ENCODE measurements around the gene ZNF497.
"Not testable (repeated sequence)": the region's sequence is repeated elsewhere in the genome, so short reads cannot be mapped to it uniquely, and the experiment has no call there.

The ZNF497 gene

DNA sequence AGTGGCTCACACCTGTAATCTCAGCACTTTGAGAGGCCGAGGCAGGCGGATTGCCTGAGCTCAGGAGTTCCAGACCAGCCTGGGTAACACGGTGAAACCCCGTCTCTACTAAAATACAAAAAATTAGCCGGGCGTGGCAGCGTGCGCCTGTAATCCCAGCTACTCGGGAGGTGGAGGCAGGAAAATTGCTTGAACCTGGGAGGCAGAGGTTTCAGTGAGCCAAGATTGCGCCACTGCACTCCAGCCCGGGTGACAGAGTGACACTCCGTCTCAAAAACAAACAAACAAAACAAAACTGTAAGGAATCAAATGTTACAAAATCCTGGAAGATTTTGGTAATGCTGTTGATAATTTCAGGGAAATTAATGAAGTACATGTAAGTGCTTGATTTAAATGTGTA is 14.5 kb downstream of the ZNF497 start:
- DNase-seq (ENCODE audit: low read depth), result not testable (repeated sequence)

GRCh38 chr19:58346961-58347929 is 15.3 kb downstream of the ZNF497 start:
- peak; percentile 85 for DNase-seq (ENCODE audit: low read depth)

DNA sequence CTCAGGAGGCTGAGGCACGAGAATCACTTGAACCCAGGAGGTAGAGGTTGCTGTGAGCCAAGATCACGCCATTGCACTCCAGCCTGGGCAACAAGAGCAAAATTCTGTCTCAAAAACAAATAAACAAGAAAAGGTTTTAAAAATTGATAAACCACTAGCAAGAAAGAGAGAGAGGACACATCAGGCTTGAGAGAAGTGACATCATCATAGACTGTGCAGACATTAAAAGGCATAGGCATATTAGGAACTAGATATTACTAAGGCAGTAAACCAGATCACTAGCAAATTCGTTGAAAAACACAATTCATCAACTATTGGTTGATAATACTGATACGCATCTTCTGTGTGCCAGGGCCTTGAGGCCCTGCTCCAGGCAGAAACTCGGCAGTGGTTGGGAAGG is 17.0 kb downstream of the ZNF497 start:
- DNase-seq (ENCODE audit: low read depth), result no peak

DNA sequence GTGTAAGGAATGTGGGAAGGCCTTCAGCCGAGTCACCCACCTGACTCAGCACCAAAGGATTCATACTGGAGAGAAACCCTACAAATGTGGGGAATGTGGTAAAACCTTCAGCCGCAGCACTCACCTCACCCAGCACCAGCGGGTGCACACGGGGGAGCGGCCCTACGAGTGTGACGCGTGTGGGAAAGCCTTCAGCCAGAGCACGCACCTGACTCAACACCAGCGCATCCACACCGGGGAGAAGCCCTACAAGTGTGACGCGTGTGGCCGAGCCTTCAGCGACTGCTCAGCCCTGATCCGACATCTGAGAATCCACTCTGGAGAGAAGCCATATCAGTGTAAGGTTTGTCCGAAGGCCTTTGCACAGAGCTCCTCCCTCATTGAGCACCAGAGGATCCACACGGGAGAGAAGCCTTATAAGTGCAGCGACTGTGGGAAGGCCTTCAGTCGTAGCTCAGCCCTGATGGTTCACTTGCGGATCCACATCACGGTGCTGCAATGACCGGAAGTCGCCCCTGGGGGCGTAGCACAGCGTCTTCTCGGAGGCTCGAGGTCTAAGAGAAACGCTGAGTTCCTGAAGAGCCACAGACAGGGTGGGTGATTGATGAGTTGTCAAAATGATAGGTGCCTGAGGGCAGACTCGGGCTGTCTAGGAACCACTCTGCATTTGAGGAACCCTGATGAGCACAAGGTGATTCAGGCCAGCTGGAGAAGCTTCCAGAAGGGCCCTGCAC is 23.6 kb downstream of the ZNF497 start:
- no peak for DNase-seq (ENCODE audit: low read depth)

DNA sequence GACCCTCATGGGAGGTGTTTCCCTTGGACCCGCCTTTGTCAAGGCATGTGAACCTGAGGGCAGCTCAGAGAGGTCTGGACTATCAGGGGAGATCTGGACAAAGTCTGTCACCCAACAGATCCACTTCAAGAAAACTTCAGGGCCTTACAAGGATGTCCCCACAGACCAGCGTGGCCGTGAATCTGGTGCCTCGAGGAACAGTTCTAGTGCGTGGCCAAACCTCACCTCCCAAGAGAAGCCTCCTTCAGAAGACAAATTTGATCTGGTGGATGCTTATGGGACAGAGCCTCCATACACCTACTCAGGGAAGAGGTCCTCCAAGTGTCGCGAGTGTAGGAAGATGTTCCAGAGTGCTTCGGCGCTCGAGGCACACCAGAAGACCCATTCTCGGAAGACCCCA is 24.2 kb downstream of the ZNF497 start:
- DNase-seq (ENCODE audit: low read depth), result no peak

GRCh38 chr19:58336820-58337219 is 25.7 kb downstream of the ZNF497 start:
- no peak for DNase-seq (ENCODE audit: low read depth)

DNA sequence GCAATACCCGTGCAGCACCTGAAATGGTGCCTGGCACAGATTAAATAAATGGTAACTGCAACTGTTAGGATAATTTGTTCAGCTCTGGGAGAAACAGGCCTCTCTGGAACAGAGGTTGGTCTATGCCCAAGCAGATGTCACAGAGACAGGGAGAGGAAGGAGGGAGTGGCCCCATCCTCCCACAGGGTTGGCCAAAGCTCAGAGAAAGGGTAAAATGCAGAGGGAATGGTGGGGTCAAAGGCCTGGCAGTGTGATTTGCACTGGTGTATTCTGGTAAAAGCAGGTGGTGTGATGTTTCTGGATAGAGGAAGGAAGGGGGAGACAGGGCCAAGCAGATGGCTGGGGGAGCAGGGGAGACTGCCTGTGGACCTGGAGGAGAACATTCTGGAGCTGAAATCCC is 26.3 kb downstream of the ZNF497 start:
- no peak for DNase-seq (ENCODE audit: low read depth)

- DNase-seq (ENCODE audit: low read depth), result no peak
Observed at GRCh38 chr19:58335630-58336029, 26.9 kb downstream of the ZNF497 start.

GRCh38 chr19:58334691-58335249 is 27.8 kb downstream of the ZNF497 start:
- DNase-seq (ENCODE audit: low read depth), result no peak

- DNase-seq (ENCODE audit: low read depth), result no peak
Observed at GRCh38 chr19:58332697-58333096, 29.9 kb downstream of the ZNF497 start.

- peak; percentile 59 for DNase-seq (ENCODE audit: low read depth)
Observed at GRCh38 chr19:58330458-58330857, 32.1 kb downstream of the ZNF497 start.

GRCh38 chr19:58328999-58329398 is 33.6 kb downstream of the ZNF497 start:
- DNase-seq (ENCODE audit: low read depth), result no peak

- DNase-seq (ENCODE audit: low read depth), result peak; percentile 96
Observed at GRCh38 chr19:58326914-58327726, 35.4 kb downstream of the ZNF497 start, which contains the start of gene ZSCAN22. Gene ZSCAN22 (plus strand): TSS chr19:58326994. CDS start chr19:58334803, 7,809 bp downstream.

- no peak for DNase-seq (ENCODE audit: low read depth)
Observed at GRCh38 chr19:58326501-58326913, 36.0 kb downstream of the ZNF497 start.

DNA sequence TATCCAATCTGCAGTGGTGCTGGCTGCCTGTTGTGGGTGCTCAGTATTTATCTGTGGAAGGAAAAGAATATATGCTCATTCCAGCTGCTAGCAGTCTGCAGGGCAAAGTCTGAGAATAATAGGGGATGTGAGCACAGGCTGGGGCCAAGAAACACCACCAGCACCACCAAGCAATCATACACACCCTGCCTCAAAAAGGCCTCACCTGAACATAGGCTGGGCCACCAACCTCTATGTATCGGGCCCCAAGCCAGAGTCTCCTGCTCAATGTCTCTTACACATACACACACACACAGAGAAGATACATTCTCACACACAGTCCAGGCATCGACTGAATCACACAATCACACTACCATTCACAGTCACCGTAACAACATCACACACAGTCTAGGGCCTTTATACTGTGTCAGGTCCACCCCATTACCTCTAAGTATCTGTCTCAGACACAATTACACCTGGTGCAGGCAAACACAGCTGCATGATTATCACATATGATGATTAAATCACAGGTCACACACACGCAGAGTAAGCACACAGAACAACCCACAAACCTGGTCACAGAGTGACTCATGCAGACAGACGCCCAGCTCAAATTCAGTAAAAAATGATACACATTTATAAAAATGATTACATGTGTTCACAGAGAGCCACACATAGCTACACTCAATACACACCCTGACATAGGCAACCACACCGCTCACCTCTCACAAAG is 37.1 kb downstream of the ZNF497 start:
- no peak for DNase-seq (ENCODE audit: low read depth)

- no peak for DNase-seq (ENCODE audit: low read depth)
Observed at GRCh38 chr19:58319241-58319640, 43.3 kb downstream of the ZNF497 start.

DNA sequence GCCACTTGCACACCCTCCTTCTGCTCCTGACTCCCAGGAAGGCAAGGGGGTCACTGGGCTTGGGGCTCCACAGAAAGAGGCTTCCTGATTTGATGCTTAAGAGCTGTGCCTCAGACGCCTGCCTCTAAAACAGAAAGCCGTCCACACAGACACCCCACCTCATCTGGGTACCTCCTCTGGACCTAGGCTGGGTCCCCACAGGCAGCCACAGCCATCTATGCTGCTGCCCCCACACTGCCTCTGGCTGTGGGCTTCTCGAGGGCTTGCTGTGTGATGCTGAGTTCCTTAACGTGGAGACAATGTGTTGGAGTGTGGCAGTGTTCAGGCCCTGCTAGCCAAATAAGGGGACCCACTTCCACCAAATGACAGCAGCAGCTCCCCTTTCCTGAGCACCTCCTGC is 44.3 kb downstream of the ZNF497 start:
- no peak for DNase-seq (ENCODE audit: low read depth)

DNA sequence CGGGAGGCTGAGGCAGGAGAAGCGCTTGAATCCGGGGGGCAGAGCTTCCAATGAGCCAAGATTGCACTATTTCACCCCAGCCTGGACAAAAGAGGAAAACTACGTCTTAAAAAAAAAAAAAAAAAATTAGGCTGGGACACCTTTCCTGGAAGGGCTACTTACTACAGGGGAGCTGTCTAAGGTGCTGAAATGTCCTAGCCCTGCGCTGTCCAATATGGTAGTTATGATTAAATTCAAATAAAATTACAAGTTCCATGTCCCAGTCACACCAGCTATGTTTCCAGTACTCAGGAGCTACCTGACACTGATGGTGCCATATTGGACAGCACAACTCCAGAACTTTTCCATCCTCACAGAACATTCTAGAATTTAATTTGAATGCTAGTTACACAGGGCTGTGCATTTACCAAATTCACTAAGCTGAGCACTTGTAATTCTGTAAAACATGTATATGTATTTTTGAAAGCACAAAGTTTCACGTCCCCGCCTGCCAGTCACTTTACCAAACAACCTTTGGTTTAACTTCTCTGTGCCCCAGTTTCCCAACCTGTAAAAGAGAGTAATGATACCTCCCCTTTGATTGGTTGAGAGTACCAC is 45.0 kb downstream of the ZNF497 start:
- DNase-seq (ENCODE audit: low read depth), result peak; percentile 63

DNA sequence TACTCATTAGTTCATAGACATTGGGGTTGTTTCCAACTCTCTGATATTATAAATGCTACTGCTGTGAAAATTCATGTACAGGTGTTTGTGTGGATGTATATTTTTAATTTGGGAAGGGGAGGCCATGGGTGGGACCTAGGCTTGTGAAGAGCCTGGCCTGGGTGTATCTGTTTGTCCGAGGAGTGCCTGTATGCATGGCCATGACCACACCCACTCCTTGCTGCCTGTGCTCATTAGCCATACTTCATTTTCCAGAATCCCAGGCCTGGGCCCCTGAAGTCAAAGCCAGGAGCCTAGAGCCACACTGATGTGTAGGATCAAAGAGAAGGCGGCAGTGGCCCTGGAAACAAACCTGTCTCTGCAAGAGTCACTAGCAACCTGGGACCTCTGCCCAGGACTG is 47.0 kb downstream of the ZNF497 start:
- no peak for DNase-seq (ENCODE audit: low read depth)

DNA sequence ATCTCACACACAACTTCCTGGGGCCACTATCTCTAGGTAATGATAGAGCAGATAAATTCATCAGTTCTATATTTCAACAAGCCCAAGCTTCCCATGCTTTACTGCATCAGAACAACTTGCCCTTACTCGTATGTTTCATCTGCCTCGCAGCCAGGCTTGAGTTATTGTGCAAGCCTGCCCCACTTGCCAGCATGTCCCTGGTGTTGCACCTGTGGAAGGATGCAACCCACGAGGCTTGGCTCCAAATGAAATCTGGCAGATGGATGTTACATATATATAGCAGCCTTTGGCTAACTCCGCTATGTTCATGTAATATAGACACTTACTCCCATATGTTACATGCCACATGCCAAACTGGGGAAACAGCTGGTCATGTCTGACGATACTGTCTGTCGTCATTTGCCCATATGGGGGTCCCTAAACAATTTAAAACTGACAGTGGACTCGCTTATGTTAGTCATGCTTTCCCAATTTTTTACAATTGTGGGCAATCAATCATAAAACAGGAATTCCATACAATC is 51.1 kb downstream of the ZNF497 start:
- DNase-seq (ENCODE audit: low read depth), result no peak
